SK-N-SH treated with all-trans-retinoic acid at 6 μM for 48 hours (cell line): Measurements from ENCODE around the gene SHOX.

Experiments used
- BACH2 ChIP-seq: fragments of 250-450 bp; sonication (Bioruptor Pico); IDR thresholded peaks from 2 replicates; pipeline ENCODE4 v1.9.0; 2021; ENCODE audit warnings: mild to moderate bottlenecking, borderline replicate concordance
- CREB5 ChIP-seq: fragments of 250-450 bp; sonication (Bioruptor Pico); IDR thresholded peaks from 2 replicates; pipeline ENCODE4 v1.5.1; 2020; ENCODE audit warnings: low read depth, mild to moderate bottlenecking, moderate library complexity
- ISL1 ChIP-seq: fragments of 250-450 bp; sonication (Bioruptor Pico); IDR thresholded peaks from 2 replicates; pipeline ENCODE4 v2.1.2; 2022; ENCODE audit warnings: mild to moderate bottlenecking, moderate library complexity
- PATZ1 ChIP-seq: fragments of 250-450 bp; sonication (Bioruptor Pico); IDR thresholded peaks from 2 replicates; pipeline ENCODE4 v1.8.0; 2020; ENCODE audit warnings: mild to moderate bottlenecking, moderate library complexity, borderline replicate concordance
- RARB ChIP-seq: fragments of 250-450 bp; sonication (Bioruptor Pico); IDR thresholded peaks from 2 replicates; pipeline ENCODE4 v1.8.0; 2021; ENCODE audit warnings: mild to moderate bottlenecking, moderate library complexity
- TOX ChIP-seq: fragments of 250-450 bp; sonication (Bioruptor Pico); IDR thresholded peaks from 2 replicates; pipeline ENCODE4 v1.8.0; 2021; ENCODE audit warnings: mild to moderate bottlenecking, moderate library complexity, borderline replicate concordance
- ZFP30 ChIP-seq: fragments of 450-650 bp; formaldehyde crosslinking; IDR thresholded peaks from 2 replicates; pipeline ENCODE4 v1.5.0; 2022; ENCODE audit warnings: mild to moderate bottlenecking, moderate library complexity

DNA sequence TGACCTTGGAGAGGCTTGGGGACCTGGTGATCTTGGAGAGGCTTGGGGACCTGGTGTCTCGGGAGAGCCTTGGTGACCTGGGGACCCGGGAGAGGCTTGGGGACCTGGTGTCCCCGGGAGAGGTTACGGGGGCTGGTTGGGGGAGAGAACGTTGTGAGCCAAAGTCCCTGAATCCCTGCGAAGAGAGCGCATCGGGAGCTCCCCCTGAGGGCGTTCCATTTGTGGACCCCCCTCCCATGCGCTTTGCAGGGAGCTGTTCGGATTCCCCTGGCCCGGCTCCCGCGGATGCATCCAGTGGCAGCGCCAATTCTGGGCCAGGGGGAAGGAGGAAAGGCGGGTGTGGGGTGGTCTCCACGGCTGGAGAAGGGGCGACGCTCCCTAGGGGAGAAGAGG lies 13.3 kb downstream of the SHOX start:
- no peak for TF ChIP-seq CREB5 (CRISPR knock-in tag)
- no peak for TF ChIP-seq ISL1 (CRISPR knock-in tag)
- no peak for TF ChIP-seq BACH2 (CRISPR knock-in tag)
- no peak for TF ChIP-seq RARB (CRISPR knock-in tag)
- TF ChIP-seq PATZ1 (CRISPR knock-in tag): no peak
- TF ChIP-seq TOX (CRISPR knock-in tag): no peak
- no peak for TF ChIP-seq ZFP30 (CRISPR knock-in tag)
